NCI-H1092 (cell line): ENCODE measurements around the gene LPAR1.

Experiments
- DNase-seq: peaks from one replicate; lab custom pipeline; 2025; lab: John Stamatoyannopoulos, UW

LPAR1 gene

GRCh38 chr9:111037356-111037707 is 938 bp downstream of the LPAR1 start:
- no peak for DNase-seq

GRCh38 chr9:111036946-111037345 is 1.3 kb downstream of the LPAR1 start:
- DNase-seq: no peak

DNA sequence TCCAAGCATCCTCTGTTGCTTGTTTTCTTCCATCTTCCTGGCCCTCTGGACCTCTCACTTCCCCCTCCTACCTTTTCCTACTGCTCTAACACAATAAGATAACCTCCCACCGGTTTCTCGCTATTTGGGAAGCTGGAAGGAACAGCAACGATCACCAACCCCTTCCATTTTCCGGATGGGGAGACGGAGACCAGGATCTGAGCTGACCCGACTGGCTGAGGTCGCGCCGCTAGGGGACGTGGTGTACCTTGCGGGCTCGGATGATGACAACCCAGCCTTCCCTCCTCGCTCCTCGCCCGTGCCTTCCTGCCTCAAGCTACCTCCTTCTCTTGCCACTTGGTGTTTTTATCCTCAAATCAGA is 1.9 kb downstream of the LPAR1 start:
- no peak for DNase-seq

- DNase-seq: no peak
These were observed 2.5 kb downstream of the LPAR1 start for GRCh38 chr9:111035543-111036428.

GRCh38 chr9:111034898-111035539 is 3.3 kb downstream of the LPAR1 start:
- DNase-seq: no peak

DNA sequence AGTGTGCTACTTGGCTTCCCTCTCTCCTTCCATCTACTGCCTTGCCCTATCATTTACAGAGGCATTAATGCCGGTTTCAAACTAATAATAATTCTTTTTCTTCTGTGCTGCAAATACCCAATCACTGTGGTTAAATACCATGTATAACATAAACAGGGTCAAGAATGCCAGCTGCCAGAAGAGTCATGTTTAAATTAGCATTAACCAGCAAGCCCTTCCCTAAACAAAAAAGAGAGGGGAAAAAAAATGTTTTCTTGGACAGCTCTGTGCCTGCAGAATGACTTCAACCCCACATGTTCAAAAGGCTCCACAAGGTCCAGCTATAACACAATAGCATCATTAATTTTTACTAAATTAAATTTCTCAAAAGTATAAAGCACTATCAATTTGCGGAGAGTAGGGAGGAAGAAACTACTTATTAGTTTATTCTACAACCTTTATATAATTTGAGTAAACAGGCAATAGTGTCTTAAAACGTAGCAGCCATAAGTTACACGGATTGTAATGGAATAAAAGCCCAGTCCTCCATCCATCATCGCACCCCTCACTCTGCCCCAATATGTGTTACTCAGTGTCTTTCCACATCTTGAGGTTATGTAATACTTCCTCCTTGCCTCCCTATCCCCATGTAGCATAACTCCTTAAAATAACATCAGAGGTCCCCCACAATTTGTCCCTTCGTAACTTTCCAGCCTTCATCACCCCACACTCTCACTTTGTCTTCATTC is 3.9 kb downstream of the LPAR1 start:
- no peak for DNase-seq

DNA sequence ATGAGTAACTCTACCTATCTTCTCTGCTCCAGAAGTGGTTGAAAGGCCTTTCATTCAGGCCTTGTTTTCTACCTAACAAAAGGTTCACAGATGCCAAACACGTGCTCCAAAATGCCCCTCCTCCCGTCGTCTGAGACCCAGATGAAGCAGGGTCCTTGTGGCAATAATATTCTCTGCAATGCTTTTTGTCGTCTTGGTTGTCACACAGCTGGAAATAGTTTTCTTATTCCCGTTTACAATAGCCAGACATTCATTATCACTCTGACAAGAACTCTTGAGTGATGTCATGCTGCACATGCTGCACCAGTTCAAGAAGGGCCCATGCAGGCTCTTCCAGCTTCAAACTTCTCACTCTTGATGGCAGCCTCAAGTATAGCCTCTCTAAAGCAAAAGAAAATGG is 7.8 kb downstream of the LPAR1 start:
- no peak for DNase-seq

DNA sequence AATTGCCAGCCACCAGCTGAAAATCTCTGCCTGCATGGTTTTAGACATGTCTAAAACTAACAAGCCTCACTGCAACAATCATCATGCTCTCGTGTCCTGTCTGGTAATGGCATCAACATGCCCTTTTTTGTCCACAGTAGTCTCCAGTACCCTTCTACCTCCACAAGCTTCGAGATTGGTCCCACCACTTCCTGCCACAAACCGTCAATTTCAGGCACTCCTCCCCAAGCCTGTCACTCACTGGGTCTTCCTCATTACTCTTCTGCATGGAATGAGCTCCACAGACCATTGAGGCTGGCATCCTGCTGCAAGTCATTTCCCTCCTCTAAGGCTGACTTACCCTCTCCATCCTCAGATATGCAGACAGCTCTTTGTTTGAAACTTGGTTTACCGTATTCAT is 9.0 kb downstream of the LPAR1 start:
- DNase-seq: no peak

- DNase-seq: no peak
These were observed 10.5 kb downstream of the LPAR1 start for GRCh38 chr9:111027798-111028197.

DNA sequence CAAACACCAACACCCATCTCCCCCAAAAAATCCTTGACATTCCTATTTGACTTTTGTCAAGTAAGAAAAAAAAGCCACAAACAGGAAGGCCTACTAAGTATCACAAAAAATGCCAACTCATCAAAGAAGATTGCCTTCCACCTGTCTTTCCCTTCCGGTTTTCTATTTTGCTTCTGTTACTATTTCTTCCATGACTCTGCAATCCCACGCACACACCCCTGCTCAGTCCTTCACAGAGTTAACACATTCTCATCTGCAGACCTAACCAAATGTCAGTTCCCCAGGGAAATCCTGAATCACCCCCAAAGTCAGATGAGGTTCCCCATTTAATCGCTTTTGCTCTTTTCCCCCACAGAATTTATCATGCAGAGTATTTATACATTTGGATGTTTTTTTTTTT is 15.1 kb downstream of the LPAR1 start:
- no peak for DNase-seq

DNA sequence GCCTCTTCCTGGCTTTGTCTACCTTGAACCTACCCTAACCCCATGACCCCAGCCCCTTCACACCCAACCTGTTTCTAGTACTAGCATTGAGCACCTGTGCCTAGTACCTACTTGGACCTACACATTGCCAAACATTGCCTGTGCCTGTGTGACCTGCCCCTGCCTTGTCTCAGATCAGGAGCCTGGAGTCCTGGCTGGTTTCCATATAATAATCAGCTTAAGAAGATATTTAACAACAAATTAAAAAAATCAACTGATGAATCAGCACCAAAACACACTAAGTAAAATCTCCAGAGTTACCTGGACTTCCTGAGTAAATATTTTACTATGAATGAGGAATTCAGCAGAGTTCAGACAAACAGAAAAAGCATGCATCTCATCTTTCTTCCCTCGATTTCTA is 17.7 kb downstream of the LPAR1 start:
- no peak for DNase-seq

GRCh38 chr9:111016426-111017045 is 21.7 kb downstream of the LPAR1 start:
- DNase-seq: no peak

- no peak for DNase-seq
These were observed 22.3 kb downstream of the LPAR1 start for GRCh38 chr9:111016016-111016415.

DNA sequence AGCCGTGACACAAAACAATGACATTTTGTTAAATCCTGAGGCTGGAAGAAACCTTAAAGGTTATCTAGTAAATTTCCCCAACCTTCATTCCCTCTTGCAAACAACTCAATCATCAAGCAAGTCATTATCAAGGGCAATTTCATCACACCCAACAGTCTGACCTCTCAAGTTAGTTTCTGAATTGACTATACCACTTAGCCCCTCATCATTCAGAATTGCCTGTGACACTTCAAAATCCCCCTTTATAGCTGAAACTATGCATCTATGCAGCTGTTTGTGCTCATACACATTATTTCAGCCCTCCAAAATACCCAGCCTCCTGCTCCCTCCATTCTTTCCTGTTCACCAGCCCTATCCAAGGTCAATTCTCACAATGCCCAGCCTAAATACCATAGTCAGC is 24.6 kb downstream of the LPAR1 start:
- DNase-seq: no peak

DNA sequence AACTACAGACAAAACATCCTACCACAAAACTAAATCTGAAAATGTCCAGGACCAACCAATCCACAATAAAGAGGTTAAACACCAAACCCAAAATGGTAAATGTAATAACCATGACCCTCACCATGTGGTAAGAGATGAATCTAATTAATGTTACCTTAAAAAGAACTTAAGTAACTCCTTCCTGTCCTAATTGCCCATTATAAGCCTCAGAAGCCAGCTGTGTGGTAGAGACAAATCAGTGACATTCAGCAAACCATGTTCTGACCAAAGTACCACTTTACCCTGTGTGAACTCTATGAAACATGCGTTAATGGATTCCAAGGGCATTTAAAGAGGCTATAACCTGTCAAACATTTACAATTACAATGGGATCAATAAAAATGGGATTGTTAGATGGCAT is 25.0 kb downstream of the LPAR1 start:
- no peak for DNase-seq

DNA sequence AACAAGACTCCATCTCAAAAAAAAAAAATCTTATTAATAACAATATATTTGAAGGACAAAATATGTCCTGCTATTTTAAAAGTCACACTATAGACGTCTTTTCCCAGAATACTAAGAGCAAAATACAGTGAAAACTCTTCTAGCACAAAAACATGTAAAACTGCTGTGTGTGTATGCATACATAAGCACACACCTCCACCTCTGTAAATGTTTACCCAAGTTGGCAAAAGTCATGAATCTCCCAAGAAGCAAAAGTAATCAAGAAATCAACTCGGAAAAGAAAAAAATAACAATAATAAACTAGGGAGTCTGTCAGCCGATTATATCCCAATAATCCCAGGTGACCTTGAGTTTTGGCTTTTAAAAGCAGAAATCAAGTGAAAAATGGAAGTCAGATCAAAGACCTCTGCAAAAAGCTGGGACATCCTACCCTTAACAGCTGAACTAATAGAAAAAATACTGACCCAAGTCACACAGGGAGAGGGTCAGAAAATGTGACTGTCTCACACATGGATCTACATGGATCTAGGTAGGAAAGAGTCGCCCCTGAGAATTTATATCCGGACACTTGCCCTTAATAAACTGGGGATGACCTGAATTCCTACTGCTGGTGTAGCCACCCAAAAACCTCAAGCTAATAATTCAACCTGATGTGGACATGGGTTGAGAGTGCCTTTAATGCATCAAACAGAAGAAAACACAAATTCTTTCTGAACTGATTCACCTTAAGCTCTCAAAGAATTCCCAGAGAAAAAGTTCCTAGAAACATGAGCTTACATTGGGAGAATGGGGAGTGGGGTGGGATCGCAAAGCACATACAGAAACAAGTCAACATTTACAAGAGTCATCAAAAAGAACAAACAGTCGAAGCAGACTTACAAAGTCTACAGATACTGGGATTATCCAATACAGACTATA is 29.9 kb downstream of the LPAR1 start:
- no peak for DNase-seq

DNA sequence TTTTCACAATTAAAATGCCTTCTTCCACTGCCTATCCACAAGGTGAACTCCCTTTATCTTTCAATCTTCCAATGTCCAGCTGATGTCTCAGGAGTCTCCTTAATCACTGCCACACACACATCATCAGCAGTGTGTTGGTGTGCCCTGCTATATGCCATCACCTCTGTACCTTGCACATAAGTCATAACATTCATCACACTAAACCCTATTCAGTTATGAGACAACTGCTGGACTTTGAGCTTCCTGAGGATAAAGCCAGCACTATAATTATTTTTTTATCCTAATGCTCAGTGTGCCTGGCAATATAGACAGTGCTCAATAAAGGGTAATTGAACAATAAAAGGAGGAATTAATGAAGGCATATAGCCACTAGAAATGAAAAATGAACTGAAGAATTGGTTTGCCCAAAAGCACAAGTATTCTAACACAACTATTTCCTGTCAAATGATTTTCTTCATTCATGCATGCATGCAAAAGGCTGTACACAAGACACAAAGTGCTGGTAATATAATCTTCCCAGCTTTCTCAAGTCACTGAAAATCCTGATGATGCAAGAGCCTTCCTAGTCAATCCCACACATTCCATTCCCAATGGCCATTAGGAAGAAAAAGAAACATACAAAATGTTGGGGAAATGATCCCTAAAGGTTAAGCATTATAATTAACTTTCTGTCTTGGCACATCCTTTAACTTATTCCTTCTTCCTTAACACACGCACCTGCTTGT is 32.4 kb downstream of the LPAR1 start:
- no peak for DNase-seq

- no peak for DNase-seq
These were observed 33.3 kb downstream of the LPAR1 start for GRCh38 chr9:111004936-111005335.

- DNase-seq: no peak
These were observed 35.1 kb downstream of the LPAR1 start for GRCh38 chr9:111003182-111003581.

DNA sequence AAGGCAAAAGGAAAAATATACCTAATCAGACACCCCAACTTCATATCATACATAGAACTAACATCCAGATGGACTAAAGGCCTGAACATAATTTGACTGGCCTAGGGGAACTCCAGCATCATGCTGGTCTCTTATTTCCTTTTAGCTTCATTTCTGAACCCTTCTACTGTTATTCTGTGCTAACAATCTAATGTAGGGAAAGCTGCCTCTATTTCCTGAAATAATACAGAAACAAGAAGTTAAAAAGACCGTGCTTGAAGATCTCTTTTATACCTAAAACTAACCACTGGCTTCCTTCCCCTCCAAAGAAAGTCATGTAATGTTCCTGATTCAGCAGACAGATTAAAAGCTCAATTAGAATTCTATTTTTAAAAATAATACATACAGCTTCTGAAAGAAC is 36.7 kb downstream of the LPAR1 start:
- no peak for DNase-seq

DNA sequence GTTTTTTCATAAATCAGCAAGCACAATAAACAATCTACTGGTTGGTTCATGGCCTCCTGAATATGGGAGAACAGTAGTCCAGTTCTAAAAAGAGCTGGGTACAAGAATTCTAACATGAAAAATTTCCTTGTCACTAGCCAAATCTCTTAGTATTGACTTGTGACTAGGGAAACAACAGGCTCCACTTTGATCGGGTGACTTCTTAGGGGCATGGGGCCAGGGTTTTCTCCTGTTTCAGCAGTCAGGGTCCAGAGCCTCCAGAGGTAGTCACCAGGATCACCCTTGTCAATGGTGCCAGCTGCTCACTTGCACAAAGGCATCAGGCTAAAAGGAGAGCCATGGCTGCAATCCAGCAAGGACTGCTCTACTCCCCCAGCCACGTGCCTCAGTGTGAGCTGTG is 38.1 kb downstream of the LPAR1 start:
- DNase-seq: peak; percentile 23
